HUDEP-2 (cell line): Measurements from ENCODE around the gene NOS1AP.
"Not testable (repeated sequence)": the region's sequence is repeated elsewhere in the genome, so short reads cannot be mapped to it uniquely, and the experiment has no call there.

Experiments used
- DNase-seq, 76 experiments: peaks; one replicate each; lab custom pipeline; 2025; ENCODE audit not compliant: unreplicated experiment in 76 of 76; lab: John Stamatoyannopoulos, UW

NOS1AP gene

GRCh38 chr1:162389971-162390370 lies 320.5 kb downstream of the NOS1AP start:
- no peak for DNase-seq

GRCh38 chr1:162390396-162391185 lies 321.1 kb downstream of the NOS1AP start:
- no peak for DNase-seq

DNA sequence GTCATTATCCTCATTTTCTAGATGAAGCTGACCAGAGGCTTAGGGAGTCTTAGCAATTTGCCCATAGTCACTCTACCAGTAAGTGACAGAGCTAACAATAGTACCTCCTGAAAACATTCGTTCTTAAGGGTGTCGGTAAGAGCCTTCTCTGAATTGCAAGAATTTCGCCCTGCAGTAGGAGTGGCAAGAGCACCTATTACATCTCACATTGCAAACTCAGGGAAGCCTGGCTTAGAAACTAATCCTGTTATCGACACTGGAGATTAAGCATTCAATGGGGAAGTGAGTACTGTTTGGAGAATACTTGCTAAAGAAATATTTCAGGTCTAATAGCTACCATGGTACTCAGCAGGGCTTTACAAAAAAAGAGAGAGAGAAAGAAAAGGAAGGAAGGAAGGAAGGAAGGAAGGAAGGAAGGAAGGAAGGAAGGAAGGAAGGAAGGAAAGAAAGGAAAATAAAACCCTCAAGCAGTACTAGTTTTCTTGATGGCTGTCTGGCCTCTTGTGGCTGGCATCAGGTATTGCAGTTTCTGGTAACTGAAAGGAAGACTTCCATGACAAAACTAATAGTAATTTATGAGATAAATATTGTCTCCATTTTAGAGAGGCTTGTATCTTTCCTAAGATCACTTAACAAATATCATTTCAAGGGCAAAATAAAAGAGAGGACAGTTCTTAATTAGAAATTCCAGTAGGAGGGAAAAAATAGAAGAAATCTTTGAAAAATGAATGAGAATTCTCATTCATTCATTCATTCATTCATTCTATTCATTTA lies 322.5 kb downstream of the NOS1AP start:
- peak in 19 of 76 experiments; percentile 4 to 44 (median 22) for DNase-seq

DNA sequence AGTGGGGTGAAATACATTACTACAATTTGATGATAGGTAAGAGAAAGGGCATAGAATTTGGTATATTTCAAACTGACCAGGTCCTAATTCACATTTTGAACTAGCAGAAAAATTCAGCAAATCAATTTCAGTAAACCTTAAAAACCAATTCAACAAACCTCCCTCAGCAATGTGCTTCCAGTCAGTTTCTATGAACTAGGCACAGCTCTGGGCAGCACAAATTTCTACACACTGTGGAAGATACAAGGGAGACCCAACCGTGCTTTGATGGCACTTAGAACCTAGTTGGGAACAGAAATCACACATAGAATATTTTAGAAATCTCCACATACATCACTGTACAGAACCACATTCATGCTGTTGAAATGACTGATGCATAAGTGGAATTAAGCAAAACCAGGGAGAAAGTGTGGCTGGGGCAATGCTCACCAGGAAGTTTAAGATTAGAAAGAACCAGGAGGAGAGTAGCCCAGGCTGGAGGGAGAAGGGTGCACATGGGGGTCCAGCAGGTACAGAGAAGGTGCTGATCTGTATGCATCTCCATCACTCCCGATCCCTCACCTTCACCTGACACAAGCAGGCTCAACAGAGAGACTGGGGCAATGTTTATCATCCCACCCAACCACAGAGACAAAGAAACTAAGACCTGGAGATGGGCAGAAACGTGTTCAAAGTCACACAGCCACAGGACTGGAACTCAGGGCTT lies 326.9 kb downstream of the NOS1AP start:
- DNase-seq, result no peak

DNA sequence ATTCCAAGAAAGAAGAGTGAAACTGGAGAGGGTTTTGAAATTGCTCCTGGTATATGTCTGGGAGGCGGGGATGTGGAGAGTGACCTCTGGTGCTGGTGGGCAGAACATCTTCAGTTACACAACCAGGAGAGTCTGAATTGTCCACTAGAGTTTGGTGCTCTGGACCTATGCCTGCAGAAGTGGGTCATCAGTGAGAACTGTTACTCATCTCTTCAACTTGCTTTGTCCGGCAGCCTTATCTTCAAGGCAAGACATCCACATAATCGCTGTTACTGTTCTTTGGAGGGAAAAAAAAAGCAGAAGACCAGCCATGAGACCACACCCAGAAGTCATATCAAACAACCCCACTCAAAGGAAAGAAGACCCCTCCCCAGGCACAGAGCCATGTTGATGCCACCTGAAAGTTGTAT lies 327.6 kb downstream of the NOS1AP start:
- peak in 14 of 76 experiments; percentile 4 to 46 (median 18) for DNase-seq

GRCh38 chr1:162397943-162398560 lies 328.6 kb downstream of the NOS1AP start:
- no peak for DNase-seq

GRCh38 chr1:162398999-162399580 lies 329.6 kb downstream of the NOS1AP start:
- DNase-seq, result no peak

DNA sequence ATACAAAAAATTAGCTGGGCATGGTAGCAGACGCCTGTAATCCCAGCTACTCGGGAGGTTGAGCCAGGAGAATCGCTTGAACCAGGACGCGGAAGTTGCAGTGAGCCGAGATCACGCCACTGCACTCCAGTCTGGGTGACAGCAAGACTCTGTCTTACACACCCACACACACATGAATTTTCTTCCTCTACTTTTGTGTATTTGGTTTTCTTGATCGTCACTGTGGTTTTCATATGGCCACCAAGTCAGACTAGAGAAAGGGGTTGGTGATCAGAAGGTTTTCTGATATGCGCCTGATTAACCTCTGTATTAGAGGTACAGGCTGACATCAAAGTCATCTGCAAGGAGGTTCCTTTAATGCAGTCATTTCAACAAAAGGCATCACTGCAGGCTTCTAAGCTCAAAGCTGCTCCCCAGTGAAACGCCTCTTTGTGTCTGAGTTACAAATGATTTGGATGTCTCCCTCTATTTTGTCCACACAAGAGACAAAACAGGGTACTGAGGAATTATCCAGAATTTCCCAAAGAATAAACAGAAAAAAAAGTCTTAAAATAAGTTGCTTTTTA lies 331.4 kb downstream of the NOS1AP start:
- DNase-seq, result no peak

DNA sequence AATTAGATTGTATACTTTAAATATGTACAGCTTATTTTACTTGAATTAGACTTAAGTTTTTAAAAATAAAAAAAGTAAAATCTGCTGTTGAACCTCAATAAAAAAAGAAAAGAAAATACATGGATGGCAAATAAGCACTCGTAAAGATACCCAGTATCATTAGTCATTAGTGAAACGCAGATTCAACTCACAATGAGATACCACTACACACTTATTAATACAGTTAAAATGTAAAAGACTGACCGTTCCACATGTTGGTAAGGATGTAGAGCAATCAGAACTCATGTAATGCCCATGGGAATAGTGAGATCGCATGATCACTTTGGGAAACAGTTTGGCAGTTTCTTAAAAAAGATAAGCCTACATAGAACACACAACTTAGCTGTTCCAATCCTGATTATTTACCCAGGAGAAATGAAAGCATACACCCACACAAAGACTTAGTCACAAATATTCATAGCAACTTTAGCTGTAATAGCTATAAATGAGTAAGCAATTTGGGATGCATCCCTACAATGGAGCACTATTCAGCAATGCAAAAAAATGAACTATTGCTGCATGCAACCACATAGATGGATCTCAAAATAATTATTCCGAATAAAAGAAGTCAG lies 335.2 kb downstream of the NOS1AP start:
- no peak for DNase-seq

- no peak for DNase-seq
Observed at GRCh38 chr1:162405800-162406199, 336.3 kb downstream of the NOS1AP start.

- DNase-seq, result no peak
Observed at GRCh38 chr1:162406811-162407210, 337.3 kb downstream of the NOS1AP start.

- DNase-seq, result no peak
Observed at GRCh38 chr1:162407539-162407938, 338.0 kb downstream of the NOS1AP start.

GRCh38 chr1:162412002-162412401 lies 342.5 kb downstream of the NOS1AP start, which contains the start of gene SH2D1B:
TSS of gene SH2D1B (minus strand) at chr1:162412136. CDS start at chr1:162412016, 120 bp downstream.
- no peak for DNase-seq

DNA sequence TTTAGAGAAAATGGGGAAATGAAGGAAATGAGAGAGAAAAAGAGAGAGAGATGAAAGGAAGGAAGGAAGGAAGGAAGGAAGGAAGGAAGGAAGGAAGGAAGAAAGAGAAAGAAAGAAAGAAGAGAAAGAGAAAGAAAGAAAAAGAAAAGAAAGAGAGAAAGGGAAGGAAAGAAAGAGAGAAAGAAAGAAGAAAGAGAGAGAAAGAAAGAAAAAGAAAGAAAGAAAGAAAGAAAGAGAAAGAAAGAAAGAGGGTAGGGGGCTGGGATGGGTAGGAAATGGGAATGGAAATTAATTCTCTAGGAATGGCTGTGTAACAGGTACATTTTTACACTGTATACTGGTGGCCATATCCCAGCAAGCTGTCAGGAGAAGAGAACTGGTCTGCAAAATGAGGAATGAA lies 346.7 kb downstream of the NOS1AP start:
- DNase-seq, result no peak

DNA sequence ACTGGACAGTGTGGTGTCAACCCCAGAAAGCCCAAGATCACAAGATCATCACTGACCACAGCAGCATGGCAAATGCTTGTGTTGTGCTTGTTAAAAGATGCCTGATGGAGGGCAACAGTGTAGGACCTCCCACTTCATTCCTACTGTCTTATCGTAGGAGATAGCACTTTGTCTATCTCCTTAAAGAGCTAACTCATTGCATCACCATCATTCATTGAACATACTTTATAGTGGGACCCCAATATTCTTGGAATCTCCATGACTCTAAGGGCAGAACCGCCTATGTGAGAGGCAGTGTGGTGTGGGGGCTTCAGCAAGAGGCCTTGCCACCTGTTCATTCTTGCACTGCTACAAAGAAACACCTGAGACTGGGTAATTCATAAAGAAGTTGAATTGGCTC lies 347.4 kb downstream of the NOS1AP start:
- no peak for DNase-seq

GRCh38 chr1:162417650-162418049 lies 348.2 kb downstream of the NOS1AP start:
- DNase-seq, result no peak

DNA sequence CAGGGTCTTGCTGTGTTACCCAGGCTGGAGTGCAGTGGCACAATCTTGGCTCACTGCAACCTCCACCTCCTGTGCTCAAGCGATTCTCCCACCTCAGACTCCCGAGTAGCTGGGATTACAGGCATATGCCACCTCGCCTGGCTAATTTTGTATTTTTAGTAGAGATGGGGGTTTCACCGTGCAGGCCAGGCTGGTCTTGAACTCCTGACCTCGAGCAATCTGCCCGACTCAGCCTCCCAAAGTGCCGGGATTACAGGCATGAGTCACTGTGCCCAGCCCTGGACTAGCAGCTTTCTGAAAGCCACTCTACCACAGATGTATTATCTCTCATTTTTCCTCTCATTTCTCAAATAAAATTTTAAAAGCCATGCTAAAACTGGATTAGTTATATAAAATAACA lies 349.1 kb downstream of the NOS1AP start:
- DNase-seq, result not testable (repeated sequence)

GRCh38 chr1:162419450-162419931 lies 350.0 kb downstream of the NOS1AP start:
- not testable (repeated sequence) for DNase-seq
